ENCODE results near the gene LOXL1. TPM values are rescaled to one million over a fixed set of nuclear protein-coding genes. Genes with fewer than 3 reads are reported as not detected.

Gene LOXL1
- total RNA-seq, 1 donor from 2014 or later: 260 TPM

GRCh38 chr15:73978896-73979295 lies 52.6 kb downstream of the LOXL1 start:
- H3K4me3 ChIP-seq: no peak overlapping the region
- DNase-seq (ENCODE audit: low spot score in 2 of 2): no peak
- intact Hi-C loops (cut with DNase I): no loop called here
- H3K36me3 ChIP-seq: no peaks in the 10 kb centered on the region
- no peaks in the 10 kb centered on the region for H3K27me3 ChIP-seq
- peaks cover 25 to 32% of the 10 kb centered on the region in 2 donors for H3K4me1 ChIP-seq
- no peak overlapping the region for H3K27ac ChIP-seq
- no peaks in the 10 kb centered on the region for H3K9me3 ChIP-seq
- TF ChIP-seq CTCF (IDR thresholded peaks at IDR 0.05): no peak

- H3K36me3 ChIP-seq: no peaks in the 10 kb centered on the region
- no peaks in the 10 kb centered on the region for H3K9me3 ChIP-seq
- DNase-seq (ENCODE audit: low spot score in 2 of 2): no peak
- TF ChIP-seq CTCF (IDR thresholded peaks at IDR 0.05): no peak
- no peaks in the 10 kb centered on the region for H3K27me3 ChIP-seq
- intact Hi-C loops (cut with DNase I): no loop called here
- no peak overlapping the region for H3K4me3 ChIP-seq
- H3K4me1 ChIP-seq: peaks cover 25 to 40% of the 10 kb centered on the region in 2 donors
- no peak overlapping the region for H3K27ac ChIP-seq
These were observed 53.4 kb downstream of the LOXL1 start for GRCh38 chr15:73979636-73980035.

GRCh38 chr15:73981761-73982221 lies 55.5 kb downstream of the LOXL1 start:
- Histone ChIP-seq H3K36me3 (peaks cover 0 to 4% of the 10 kb centered on the region in 2 donors), H3K4me3 (peak overlapping the region; percentile 27 to 40), H3K27me3 (no peaks in the 10 kb centered on the region), H3K4me1 (peaks cover 25 to 44% of the 10 kb centered on the region in 2 donors), H3K27ac (peak overlapping the region; percentile 97 to 99), H3K9me3 (no peaks in the 10 kb centered on the region)
- no peak for DNase-seq (ENCODE audit: low spot score in 2 of 2)
- intact Hi-C loops (cut with DNase I): no loop called here
- TF ChIP-seq CTCF (IDR thresholded peaks at IDR 0.05): no peak

GRCh38 chr15:73982222-73982962 lies 56.1 kb downstream of the LOXL1 start:
- Histone ChIP-seq H3K9me3 (no peaks in the 10 kb centered on the region), H3K27ac (peak overlapping the region; percentile 97 to 99), H3K27me3 (no peaks in the 10 kb centered on the region), H3K4me1 (peaks cover 25 to 44% of the 10 kb centered on the region in 2 donors), H3K4me3 (peak overlapping the region; percentile 27 to 40), H3K36me3 (peaks cover 0 to 4% of the 10 kb centered on the region in 2 donors)
- no peak for TF ChIP-seq CTCF (IDR thresholded peaks at IDR 0.05)
- intact Hi-C loops (cut with DNase I): no loop called here
- DNase-seq (ENCODE audit: low spot score in 2 of 2): peak; percentile 38 to 95

- Histone ChIP-seq H3K4me1 (peaks cover 25 to 44% of the 10 kb centered on the region in 2 donors), H3K4me3 (peak overlapping the region in 1 of 2 donors; percentile 40)
- peak in 1 of 2 donors; percentile 81 for DNase-seq (ENCODE audit: low spot score in 2 of 2)
These were observed 57.0 kb downstream of the LOXL1 start for GRCh38 chr15:73983211-73983727.

More at GRCh38 chr15:73983211-73983727, 57.0 kb downstream of the LOXL1 start:
- Histone ChIP-seq H3K9me3 (no peaks in the 10 kb centered on the region), H3K27ac (peak overlapping the region; percentile 97 to 99), H3K27me3 (no peaks in the 10 kb centered on the region), H3K36me3 (peaks cover 0 to 10% of the 10 kb centered on the region in 2 donors)
- TF ChIP-seq CTCF (IDR thresholded peaks at IDR 0.05): no peak
- intact Hi-C loops (cut with DNase I): loop anchor here (1.0 kb wide), 1 partner anchor 9 kb away; the partner anchor contains the start of gene STOML1

Measured in ascending aorta (tissue), 2 donors.